Fibroblast of upper back skin (primary cell): ENCODE measurements around the gene C17orf78.
"Not testable (repeated sequence)": the region's sequence is repeated elsewhere in the genome, so short reads cannot be mapped to it uniquely, and the experiment has no call there.

ENCODE experiments used
- DNase-seq: peaks from one replicate; pipeline ENCODE4 v3.0.0-alpha.2; 2013

Gene C17orf78

GRCh38 chr17:37375706-37376105 is at the start of gene C17orf78:
Gene C17orf78, plus strand, starts transcription at chr17:37375985. Its CDS starts 108 bp downstream, at chr17:37376093.
- no peak for DNase-seq

- peak; percentile 80 for DNase-seq
Measured at GRCh38 chr17:37327341-37328090, 48.3 kb upstream of the C17orf78 start.

GRCh38 chr17:37338847-37339246 is 36.9 kb upstream of the C17orf78 start:
- DNase-seq, result no peak

DNA sequence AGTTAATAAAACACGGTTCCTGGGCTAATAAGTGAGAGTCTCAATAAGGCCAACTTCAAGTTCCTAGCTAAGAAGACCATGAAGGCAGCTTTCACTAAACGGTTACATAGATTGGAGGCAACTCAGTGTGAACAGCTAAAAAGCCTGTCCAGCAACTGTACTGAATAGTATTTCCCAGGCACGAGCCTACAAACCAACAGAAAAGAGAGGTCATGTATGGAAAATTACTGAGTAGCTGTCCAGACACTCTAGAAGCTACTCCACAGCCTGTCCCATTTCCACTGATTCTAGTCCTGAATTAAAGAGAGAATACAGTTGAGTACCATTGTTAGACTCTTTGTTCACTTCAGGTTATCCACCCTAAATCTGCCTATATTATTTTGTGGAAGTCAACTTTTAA is 36.5 kb upstream of the C17orf78 start:
- no peak for DNase-seq

DNA sequence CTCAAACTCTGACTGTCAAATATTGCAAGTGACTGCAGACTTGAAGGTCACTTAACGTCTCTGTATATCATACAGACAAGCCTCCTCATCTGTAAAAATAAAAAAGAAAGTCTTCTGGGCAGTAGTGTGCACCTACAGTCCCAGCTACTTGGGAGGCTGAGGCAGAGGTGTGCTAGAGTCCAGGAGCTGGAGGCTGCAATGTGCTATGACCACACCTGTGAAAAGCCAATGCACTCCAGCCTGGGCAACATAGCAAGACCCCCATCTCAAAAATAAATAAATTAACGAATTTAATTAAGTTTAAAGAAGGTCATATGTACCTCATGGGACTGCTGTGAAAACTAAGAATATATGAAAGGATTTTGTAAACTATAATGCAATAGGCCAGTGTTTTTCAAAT is 35.0 kb upstream of the C17orf78 start:
- no peak for DNase-seq

- no peak for DNase-seq
Measured at GRCh38 chr17:37342589-37342988, 33.2 kb upstream of the C17orf78 start.

- DNase-seq, result no peak
Measured at GRCh38 chr17:37344519-37344918, 31.3 kb upstream of the C17orf78 start.

DNA sequence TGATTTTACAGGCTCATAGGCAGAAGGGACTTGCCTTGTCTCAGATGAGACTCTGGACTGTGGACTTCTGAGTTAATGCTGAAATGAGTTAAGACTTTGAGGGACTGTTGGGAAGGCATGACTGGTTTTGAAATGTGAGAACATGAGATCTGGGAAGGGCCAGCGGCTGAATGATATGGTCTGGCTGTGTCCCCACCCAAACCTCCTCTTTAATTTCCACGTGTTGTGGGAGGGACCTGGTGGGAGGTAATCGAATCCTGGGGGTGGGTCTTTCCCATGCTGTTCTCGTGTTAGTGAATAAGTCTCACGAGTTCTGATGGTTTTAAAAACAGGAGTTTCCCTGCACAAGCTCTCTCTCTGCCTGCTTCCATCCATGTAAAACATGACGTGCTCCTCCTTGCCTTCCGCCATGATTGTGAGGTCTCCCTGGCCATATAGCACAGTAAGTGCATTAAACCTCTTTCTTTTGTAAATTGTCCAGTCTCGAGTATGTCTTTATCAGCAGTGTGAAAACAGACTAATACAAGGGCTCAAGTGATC is 28.9 kb upstream of the C17orf78 start:
- not testable (repeated sequence) for DNase-seq

- DNase-seq, result not testable (repeated sequence)
Measured at GRCh38 chr17:37356796-37357569, 18.8 kb upstream of the C17orf78 start.

- peak; percentile 58 for DNase-seq
Measured at GRCh38 chr17:37358098-37358829, 17.5 kb upstream of the C17orf78 start.

DNA sequence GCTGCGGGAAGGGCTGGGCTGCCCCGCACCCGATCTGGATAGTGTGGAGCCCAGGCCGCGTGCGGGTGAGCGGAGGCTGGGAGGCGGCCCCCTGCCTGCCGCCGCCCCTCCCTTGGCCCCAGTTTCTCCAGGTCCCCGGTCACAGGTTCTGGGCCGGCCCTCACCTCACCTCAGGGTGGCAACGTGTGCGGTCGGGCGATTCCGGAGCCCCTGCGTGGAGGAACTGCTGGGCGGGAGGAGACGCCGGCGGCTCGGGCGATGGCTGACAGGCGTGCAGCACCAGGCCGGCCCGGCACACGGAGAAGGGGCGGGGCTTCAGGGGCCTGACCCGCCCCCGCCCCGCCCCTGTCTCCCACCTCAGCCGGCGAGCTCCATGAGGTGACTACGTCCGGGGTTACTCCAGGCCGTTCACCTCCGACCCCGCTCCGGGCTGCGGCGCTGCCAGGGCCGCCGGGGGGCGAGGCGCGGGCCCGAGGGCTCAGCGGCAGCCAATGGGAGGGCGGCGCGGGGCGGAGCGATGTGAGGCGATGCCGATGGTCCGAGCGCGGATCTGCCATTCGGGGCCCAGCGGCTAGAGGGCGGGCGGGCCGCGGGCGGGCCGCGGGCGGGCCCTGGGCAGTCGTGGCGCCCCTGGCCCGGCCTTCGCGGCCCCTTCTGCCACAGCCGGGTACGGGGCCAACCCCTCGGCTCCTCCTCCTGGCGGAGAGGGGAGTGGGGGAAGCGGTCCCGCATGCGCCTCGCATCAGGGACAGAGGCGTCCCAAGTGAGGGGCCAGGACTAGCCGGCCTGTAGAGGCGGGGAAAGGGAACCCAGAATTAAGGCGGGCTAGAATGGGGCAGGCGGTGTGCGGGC is 16.7 kb upstream of the C17orf78 start:
- peak; percentile 90 for DNase-seq

DNA sequence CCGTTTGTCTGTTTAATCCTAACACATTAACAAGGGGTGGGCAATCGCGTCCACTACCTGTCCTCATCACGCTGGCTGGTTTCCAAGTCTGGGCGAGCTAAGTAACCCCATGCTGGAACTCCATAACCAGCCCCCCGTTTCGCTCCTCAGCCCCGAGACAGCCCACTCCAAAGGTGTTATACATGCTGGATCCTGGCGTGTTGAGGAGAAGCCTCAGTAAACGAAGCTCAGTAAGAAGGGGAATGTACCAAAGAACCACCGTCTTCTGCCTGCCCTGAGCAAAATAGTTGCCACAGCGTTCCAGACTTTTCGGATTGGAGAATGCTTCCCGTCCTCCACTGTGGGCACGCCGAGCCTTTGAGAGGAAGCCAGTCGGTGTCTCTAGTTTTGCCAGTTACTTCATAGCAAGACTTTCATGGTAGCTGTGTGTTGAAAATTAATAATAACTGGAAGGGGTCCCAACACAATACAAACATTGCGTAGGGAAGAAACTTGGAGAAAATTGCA is 16.1 kb upstream of the C17orf78 start:
- DNase-seq, result no peak

GRCh38 chr17:37360632-37361031 is 15.2 kb upstream of the C17orf78 start:
- no peak for DNase-seq

DNA sequence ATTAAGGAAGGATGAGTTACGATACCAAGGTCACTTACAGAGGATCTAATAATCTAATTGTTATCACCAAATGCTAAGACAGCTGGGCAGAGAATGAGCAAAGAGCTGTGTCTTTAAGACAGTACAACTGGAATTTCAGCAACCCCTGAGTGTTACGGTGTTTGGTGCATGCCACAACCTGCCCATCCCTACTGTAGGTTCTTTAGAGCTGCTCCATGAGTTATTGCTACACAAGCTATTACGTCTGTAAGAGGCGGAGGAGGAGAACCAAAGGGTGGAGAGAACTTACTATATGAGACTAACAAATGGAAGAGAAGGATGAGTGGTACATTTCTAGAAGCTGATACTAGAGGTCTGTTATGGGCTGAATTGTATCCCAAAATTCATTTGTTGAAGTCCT is 14.2 kb upstream of the C17orf78 start:
- DNase-seq, result no peak

- DNase-seq, result no peak
Measured at GRCh38 chr17:37365589-37365988, 10.2 kb upstream of the C17orf78 start.

- peak; percentile 16 for DNase-seq
Measured at GRCh38 chr17:37368577-37368976, 7.2 kb upstream of the C17orf78 start.

- peak; percentile 82 for DNase-seq
Measured at GRCh38 chr17:37373530-37374159, 2.1 kb upstream of the C17orf78 start.

DNA sequence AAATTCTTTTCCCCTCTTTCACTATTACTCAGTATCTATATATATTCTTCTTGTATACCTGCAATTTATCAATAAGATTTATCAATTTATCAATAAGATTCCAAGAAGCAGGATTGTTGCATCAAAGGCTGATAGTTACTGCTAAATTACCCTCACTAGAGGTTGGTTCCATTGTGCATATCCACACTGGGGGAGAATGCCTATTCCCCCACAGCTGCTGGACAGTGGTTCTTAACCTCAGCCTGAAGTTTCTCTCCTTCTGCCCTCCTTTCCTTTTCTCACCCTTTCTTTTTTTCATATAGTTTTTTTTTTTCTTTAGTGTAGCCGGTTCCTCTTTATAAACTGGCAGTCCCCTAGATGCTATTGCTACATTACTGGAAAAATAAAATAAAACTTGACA is 6.3 kb downstream of the C17orf78 start:
- DNase-seq, result no peak

DNA sequence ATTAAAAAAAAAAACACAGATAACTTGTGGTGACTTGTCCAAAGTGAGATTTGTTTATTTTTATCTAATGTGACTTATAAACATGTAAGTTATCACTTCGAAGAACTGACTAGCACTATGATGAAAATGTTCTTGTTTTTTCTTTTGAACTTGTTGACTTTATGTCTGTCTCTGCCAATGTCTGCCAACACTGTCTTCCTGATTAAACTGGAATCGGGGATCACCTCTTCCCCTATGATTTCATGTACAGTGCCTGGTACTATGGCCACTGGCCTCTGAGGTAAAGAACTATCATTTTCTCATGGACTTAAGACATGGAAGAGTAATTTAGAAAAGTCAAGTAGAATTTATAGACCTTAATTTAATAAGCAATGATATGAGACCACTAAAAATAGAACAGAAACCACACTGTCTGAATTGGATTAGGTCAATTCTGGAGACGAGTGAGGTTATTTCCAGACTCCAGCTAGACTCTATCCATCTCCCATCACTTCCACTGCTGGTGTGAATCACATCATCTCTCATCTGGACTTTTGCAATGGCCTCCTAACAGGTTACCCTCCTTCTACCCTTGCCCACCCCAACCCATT is 8.9 kb downstream of the C17orf78 start:
- no peak for DNase-seq

DNA sequence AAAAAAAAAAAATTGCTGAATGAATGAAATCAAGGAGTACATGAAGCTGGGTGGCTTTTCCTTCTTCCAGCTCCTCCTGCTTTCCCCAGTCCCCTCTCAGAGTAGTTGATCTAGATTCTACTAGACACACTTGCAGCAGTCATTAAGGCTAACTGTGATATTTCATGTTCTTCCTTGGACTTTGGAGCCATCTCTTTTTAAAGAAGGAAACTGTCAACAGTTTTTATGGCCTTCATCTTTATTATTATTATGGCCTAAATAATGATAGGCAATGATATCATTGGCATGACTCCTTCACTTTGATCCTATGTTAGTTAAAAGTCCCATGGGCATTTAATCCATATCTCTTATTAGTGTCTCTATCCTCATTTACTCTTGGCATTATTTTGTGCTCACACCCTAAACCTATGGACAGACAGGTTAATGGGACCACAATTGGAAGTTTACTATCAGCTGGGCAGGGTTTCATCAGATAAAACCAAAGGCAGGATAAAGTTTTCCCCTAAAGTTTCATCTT is 9.7 kb downstream of the C17orf78 start:
- no peak for DNase-seq

DNA sequence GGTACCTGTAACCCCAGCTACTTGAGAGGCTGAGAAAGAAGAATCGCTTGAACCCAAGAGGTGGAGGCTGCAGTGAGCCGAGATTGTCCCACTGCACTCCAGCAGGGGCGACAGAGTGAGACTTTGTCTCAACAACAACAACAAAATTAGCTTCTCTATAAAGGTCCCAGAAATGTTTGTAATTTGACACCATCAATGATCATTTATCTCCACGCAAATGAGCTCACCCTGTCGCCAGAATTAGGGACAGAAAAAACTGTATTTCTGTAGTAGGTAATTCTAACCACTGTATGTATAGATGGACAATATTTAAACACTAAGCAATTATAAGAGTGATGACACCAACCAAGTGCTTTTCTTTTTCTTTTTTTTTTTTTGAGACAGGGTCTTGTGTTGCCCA is 10.7 kb downstream of the C17orf78 start:
- no peak for DNase-seq
